NCI-H460 (cell line): ENCODE measurements around the gene PRR30. TPM values are rescaled to one million over a fixed set of nuclear protein-coding genes. Genes with fewer than 3 reads are reported as not detected.

ENCODE experiments used
- total RNA-seq: library from RNA; depleted of rRNA; stranded (reverse); fragments of >200 nt; shearing (Covaris generic); gene quantifications from 2 replicates; pipeline ENCODE4 v1.2.3, GENCODE V29; 2014; rRNA removed

Gene PRR30
- total RNA-seq, 1 experiment from 2014 or later = not detected

Other genes starting within 250 kb of the PRR30 start
- gene MAPRE3, start 168.8 kb downstream of the PRR30 start, total RNA-seq = 4.0 and 5.1 TPM in 2 replicates
- 32.0 and 36.3 TPM in 2 replicates for gene TMEM214, start 106.4 kb downstream of the PRR30 start, total RNA-seq
- gene AGBL5, start 87.7 kb downstream of the PRR30 start, total RNA-seq = 35.4 and 39.5 TPM in 2 replicates
- 255 and 293 TPM in 2 replicates for gene OST4, start 67.8 kb downstream of the PRR30 start, total RNA-seq
- 0.22 TPM in 1 of 2 replicates, not detected in the other for gene EMILIN1, start 60.8 kb downstream of the PRR30 start, total RNA-seq
- gene KHK, start 52.6 kb downstream of the PRR30 start, total RNA-seq = 1.2 and 1.7 TPM in 2 replicates
- gene CGREF1, start 20.3 kb downstream of the PRR30 start, total RNA-seq = 43.2 and 45.2 TPM in 2 replicates
- 1.4 and 1.7 TPM in 2 replicates for gene ABHD1, start 15.6 kb downstream of the PRR30 start, total RNA-seq
- 52.5 and 53.3 TPM in 2 replicates for gene PREB, start 4.8 kb downstream of the PRR30 start, total RNA-seq
- gene TCF23, start 9.6 kb upstream of the PRR30 start, total RNA-seq = not detected in 2 replicates
- gene ATRAID, start 72.6 kb upstream of the PRR30 start, total RNA-seq = 219 and 271 TPM in 2 replicates
- gene SLC5A6, start 72.9 kb upstream of the PRR30 start, total RNA-seq = 49.7 and 51.8 TPM in 2 replicates
- 34.1 and 38.5 TPM in 2 replicates for gene CAD, start 78.0 kb upstream of the PRR30 start, total RNA-seq
- gene SLC30A3, start 123.6 kb upstream of the PRR30 start, total RNA-seq = 0.50 and 0.75 TPM in 2 replicates
- not detected in 2 replicates for gene DNAJC5G, start 136.0 kb upstream of the PRR30 start, total RNA-seq
- 0.12 TPM in 1 of 2 replicates, not detected in the other for gene TRIM54, start 143.0 kb upstream of the PRR30 start, total RNA-seq
- 4.6 and 6.8 TPM in 2 replicates for gene UCN, start 169.0 kb upstream of the PRR30 start, total RNA-seq
- 77.5 and 83.6 TPM in 2 replicates for gene MPV17, start 183.7 kb upstream of the PRR30 start, total RNA-seq
- 59.8 and 66.5 TPM in 2 replicates for gene GTF3C2, start 217.4 kb upstream of the PRR30 start, total RNA-seq
- 28.7 and 31.2 TPM in 2 replicates for gene EIF2B4, start 230.9 kb upstream of the PRR30 start, total RNA-seq
- gene SNX17, start 231.2 kb upstream of the PRR30 start, total RNA-seq = 80.9 and 88.7 TPM in 2 replicates
- 7.0 and 7.3 TPM in 2 replicates for gene ZNF513, start 241.3 kb upstream of the PRR30 start, total RNA-seq